ENCODE data around the gene SLX4IP. TPM values are rescaled to one million over a fixed set of nuclear protein-coding genes. Genes with fewer than 3 reads are reported as not detected.

Gene SLX4IP
- total RNA-seq, 3 donors from 2014 or later = 5.7 to 9.7 (median 7.7) TPM

DNA sequence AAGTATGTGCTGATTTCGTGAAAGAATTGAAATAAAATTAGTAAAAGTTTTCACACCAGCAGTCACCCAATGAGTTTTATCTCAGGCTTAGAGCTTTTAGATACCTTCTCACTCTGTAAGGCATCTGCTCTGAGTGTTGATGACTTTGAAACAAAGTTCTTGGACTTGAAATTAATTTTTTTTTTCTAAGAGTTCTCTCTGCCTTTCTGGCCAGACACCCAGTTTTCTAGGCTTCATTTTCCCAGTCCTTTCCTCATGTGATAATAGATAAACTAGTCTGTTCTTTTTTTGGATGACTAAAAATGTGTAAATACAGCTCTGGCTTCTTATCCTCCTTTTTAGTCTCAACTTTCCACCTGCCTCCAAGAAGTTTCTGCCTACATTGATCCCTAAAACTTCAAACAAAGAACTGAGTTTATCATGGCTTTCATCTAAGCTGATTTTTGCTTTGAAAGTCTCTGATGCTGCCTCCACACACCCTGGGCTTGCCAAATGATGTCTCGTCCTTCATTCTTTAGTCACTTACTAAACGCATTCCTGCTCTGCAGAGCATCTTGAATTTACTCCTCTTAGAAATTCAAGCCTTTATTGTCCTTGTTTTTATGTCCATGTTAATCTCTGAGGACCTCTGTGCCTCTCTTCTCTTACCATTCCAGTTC is 32.7 kb downstream of the SLX4IP start:
- no peak for ATAC-seq
- intact Hi-C loops (cut with DNase I, micrococcal nuclease) = loop anchor here in 1 of 2 donors (10.0 kb wide), 1 partner anchor 77 kb away; no protein-coding TSS in a partner anchor
- no peak overlapping the region for H3K4me3 ChIP-seq
- H3K36me3 ChIP-seq (ENCODE audit: low read depth) = no peaks in the 10 kb centered on the region
- TF ChIP-seq, protein P1, sequence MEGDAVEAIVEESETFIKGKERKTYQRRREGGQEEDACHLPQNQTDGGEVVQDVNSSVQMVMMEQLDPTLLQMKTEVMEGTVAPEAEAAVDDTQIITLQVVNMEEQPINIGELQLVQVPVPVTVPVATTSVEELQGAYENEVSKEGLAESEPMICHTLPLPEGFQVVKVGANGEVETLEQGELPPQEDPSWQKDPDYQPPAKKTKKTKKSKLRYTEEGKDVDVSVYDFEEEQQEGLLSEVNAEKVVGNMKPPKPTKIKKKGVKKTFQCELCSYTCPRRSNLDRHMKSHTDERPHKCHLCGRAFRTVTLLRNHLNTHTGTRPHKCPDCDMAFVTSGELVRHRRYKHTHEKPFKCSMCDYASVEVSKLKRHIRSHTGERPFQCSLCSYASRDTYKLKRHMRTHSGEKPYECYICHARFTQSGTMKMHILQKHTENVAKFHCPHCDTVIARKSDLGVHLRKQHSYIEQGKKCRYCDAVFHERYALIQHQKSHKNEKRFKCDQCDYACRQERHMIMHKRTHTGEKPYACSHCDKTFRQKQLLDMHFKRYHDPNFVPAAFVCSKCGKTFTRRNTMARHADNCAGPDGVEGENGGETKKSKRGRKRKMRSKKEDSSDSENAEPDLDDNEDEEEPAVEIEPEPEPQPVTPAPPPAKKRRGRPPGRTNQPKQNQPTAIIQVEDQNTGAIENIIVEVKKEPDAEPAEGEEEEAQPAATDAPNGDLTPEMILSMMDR (IDR thresholded peaks at IDR 0.05) = no peak
- DNase-seq = no peak
- H3K9me3 ChIP-seq = no peaks in the 10 kb centered on the region
- H3K4me1 ChIP-seq (ENCODE audit: low read depth) = no peaks in the 10 kb centered on the region

DNA sequence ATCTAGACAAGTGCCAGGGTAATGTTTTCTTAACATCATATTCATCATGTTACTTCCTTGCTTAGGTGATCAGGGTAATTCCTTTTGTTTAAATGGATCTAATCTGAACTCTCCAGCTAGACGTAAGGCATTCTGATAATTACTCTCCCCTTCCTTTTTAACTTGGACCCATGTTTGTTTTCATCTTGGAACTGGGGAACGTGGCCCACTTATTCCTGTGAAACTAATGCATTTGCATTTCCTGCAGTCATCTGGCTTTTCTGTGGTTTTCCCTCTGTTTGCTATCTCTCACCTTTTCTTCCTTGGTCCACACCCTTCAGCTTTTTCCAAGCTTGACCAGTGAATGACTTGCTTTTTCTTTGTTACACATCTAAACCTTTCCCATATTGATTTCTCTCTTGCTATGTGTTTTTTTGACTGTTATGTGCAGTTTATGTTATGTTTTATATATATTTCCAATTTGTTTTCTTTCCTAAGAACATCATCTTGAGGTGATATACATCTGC is 33.3 kb downstream of the SLX4IP start:
- H3K4me1 ChIP-seq (ENCODE audit: low read depth) = no peaks in the 10 kb centered on the region
- ATAC-seq = no peak
- H3K4me3 ChIP-seq = no peak overlapping the region
- no peak for DNase-seq
- intact Hi-C loops (cut with DNase I, micrococcal nuclease) = loop anchor here in 1 of 2 donors (10.0 kb wide), 1 partner anchor 76 kb away; no protein-coding TSS in a partner anchor
- no peaks in the 10 kb centered on the region for H3K9me3 ChIP-seq
- TF ChIP-seq, protein P1 (IDR thresholded peaks at IDR 0.05) = no peak
- no peaks in the 10 kb centered on the region for H3K36me3 ChIP-seq (ENCODE audit: low read depth)

DNA sequence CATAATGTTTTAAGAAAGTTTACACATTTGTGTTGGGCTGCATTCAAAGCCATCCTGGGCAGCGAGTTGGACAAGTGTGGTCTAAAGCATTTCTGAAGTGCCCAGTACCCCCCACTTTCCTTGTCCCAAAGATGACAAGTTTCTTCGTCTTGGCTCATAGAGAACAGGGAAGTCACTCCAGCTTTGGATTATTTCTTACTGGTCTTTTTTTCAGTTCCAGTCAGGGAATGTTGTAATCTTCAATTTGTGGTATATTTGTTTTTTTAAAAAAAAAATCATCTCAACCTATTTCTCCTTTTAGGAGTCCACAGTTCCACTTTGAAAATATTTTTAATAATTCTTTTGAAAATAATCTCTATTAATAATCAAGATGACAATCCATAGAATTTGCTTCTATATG is 34.0 kb downstream of the SLX4IP start:
- no peaks in the 10 kb centered on the region for H3K9me3 ChIP-seq
- intact Hi-C loops (cut with DNase I, micrococcal nuclease) = loop anchor here in 1 of 2 donors (10.0 kb wide), 1 partner anchor 76 kb away; no protein-coding TSS in a partner anchor
- no peak overlapping the region for H3K4me3 ChIP-seq
- TF ChIP-seq, protein P1 (IDR thresholded peaks at IDR 0.05) = no peak
- ATAC-seq = no peak
- H3K36me3 ChIP-seq (ENCODE audit: low read depth) = no peaks in the 10 kb centered on the region
- no peak for DNase-seq
- H3K4me1 ChIP-seq (ENCODE audit: low read depth) = no peaks in the 10 kb centered on the region

DNA sequence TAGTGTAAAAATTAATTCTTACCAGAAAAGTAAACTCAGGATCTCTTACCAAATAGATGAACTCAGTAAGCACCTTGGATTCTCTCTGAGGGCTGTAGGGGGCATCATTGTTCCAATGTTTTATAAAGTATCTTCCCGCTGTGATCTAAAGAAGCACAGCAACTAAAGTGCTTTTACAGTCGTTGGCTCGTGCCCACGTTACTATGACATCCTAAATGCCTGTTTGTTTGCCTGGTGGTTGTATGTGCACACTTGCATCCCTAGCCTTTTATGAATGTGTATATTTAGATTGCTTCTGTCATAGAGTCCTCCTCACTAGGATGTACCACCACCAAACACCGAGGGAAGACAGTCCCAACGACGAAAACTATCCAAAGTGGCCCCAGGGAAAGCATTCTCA is 34.5 kb downstream of the SLX4IP start:
- H3K4me1 ChIP-seq (ENCODE audit: low read depth) = no peaks in the 10 kb centered on the region
- ATAC-seq (peak; percentile 88), DNase-seq (peak in 1 of 3 donors; percentile 65)
- TF ChIP-seq, protein P1 (IDR thresholded peaks at IDR 0.05) = no peak
- H3K4me3 ChIP-seq = no peak overlapping the region
- no peaks in the 10 kb centered on the region for H3K36me3 ChIP-seq (ENCODE audit: low read depth)
- intact Hi-C loops (cut with DNase I, micrococcal nuclease) = loop anchor here in 1 of 2 donors (10.0 kb wide), 1 partner anchor 75 kb away; no protein-coding TSS in a partner anchor
- H3K9me3 ChIP-seq = no peaks in the 10 kb centered on the region

DNA sequence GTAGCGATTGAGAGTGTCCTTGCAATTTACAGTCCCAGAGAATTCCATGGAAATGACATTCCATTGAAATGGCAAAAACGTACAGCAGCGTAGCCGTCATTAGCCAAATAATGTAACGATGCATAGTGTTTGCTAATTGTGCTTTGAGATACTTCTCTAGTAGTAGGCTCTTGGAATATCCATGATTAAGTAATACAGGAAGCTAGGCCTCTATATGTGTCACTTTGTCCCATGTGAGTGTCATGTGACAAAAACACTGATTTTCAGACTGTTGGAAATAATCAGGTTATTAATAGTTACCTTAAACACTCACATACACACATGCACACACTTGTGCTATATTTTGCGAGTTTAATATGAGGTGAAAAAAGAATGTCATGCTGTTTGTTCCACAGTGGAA is 35.2 kb downstream of the SLX4IP start:
- H3K36me3 ChIP-seq (ENCODE audit: low read depth) = no peaks in the 10 kb centered on the region
- ATAC-seq = no peak
- no peaks in the 10 kb centered on the region for H3K4me1 ChIP-seq (ENCODE audit: low read depth)
- H3K4me3 ChIP-seq = no peak overlapping the region
- TF ChIP-seq, protein P1 (IDR thresholded peaks at IDR 0.05) = no peak
- no peaks in the 10 kb centered on the region for H3K9me3 ChIP-seq
- intact Hi-C loops (cut with DNase I, micrococcal nuclease) = no loop called here
- no peak for DNase-seq

Measured in mucosa of descending colon (tissue), 3 donors.